H1 (cell line): ENCODE results near the gene NBAS. TPM values are rescaled to one million over a fixed set of nuclear protein-coding genes. Genes with fewer than 3 reads are reported as not detected.

Source experiments
- CTCF ChIA-PET: fragments of 300-600 bp; sonication (Branson Sonifier 250); formaldehyde crosslinking; loops from one replicate; lab custom pipeline; 2021; ENCODE audit not compliant: partially characterized antibody; lab: Charles Lee
- POLR2A ChIA-PET: fragments of 300-600 bp; sonication (Branson Sonifier 250); formaldehyde crosslinking; loops from one replicate; lab custom pipeline; 2021; ENCODE audit warnings: inconsistent platforms; ENCODE audit not compliant: partially characterized antibody; lab: Charles Lee
- DNase-seq, 2 experiments: peaks; one replicate each; pipeline versions ENCODE4 v3.0.0 to v3.0.0-alpha.2; 2010 to 2022; ENCODE audit warnings: low spot score in 2 of 2, low read depth in 1 of 2, mixed read lengths in 1 of 2
- FAIRE-seq: peaks from 2 replicates; lab custom pipeline; 2011; peaks lifted over from hg19 to GRCh38; lab: Jason Lieb, UNC
- H2AFZ ChIP-seq: 2 replicates; pipeline ENCODE4 v1.8.1; 2012; ENCODE audit warnings: low read length, inconsistent platforms
- H2AK5ac ChIP-seq: 2 replicates; pipeline ENCODE4 v1.6.1; 2013; ENCODE audit warnings: low read depth, low read length
- H2BK120ac ChIP-seq: replicated peaks from 2 replicates; pipeline ENCODE3; 2013; ENCODE audit warnings: low read depth, low read length, inconsistent platforms
- H2BK12ac ChIP-seq: 2 replicates; pipeline ENCODE4 v1.6.1; 2013; ENCODE audit warnings: low read depth, low read length
- H2BK15ac ChIP-seq: 2 replicates; pipeline ENCODE4 v1.6.1; 2013; ENCODE audit warnings: low read length
- H2BK20ac ChIP-seq: 2 replicates; pipeline ENCODE4 v1.6.1; 2013; ENCODE audit warnings: low read length
- H2BK5ac ChIP-seq: 2 replicates; pipeline ENCODE4 v1.6.1; 2013; ENCODE audit warnings: low read depth, low read length
- H3K14ac ChIP-seq: 2 replicates; pipeline ENCODE4 v1.6.1; 2013; ENCODE audit warnings: inconsistent platforms; ENCODE audit not compliant: insufficient read length
- H3K18ac ChIP-seq: 2 replicates; pipeline ENCODE4 v1.6.1; 2013; ENCODE audit warnings: low read length; ENCODE audit errors: extremely low read depth
- H3K23ac ChIP-seq: 2 replicates; pipeline ENCODE4 v1.6.1; 2013; ENCODE audit warnings: inconsistent platforms; ENCODE audit not compliant: insufficient read length
- H3K23me2 ChIP-seq: 2 replicates; pipeline ENCODE4 v1.6.1; 2013; ENCODE audit warnings: low read depth, low read length
- H3K27ac ChIP-seq: 2 replicates; pipeline ENCODE4 v1.6.1; 2011; ENCODE audit warnings: low read depth, low read length, inconsistent platforms
- H3K27me3 ChIP-seq, 4 experiments: replicated peaks in 1 of 4; 1 replicate in 1 of 4; 2 replicates in 3 of 4; pipeline versions ENCODE4 v1.6.1 to v1.8.1; 2011 to 2013; ENCODE audit warnings: low read length in 3 of 4, mild to moderate bottlenecking in 3 of 4, inconsistent platforms in 2 of 4, mixed read lengths in 2 of 4, moderate library complexity in 1 of 4; ENCODE audit not compliant: control insufficient read depth in 3 of 4, insufficient read depth in 3 of 4; ENCODE audit errors: extremely low read depth in 1 of 4
- H3K36me3 ChIP-seq, 4 experiments: 2 replicates each; pipeline versions ENCODE4 v1.6.1 to v1.8.1; 2011 to 2013; ENCODE audit warnings: mild to moderate bottlenecking in 4 of 4, low read length in 3 of 4, moderate library complexity in 2 of 4, control low read depth in 1 of 4, inconsistent platforms in 1 of 4; ENCODE audit not compliant: insufficient read depth in 4 of 4, control insufficient read depth in 2 of 4
- H3K4ac ChIP-seq: replicated peaks from 2 replicates; pipeline ENCODE3; 2013; ENCODE audit warnings: low read length, low read depth, mixed read lengths, inconsistent platforms; ENCODE audit not compliant: insufficient read length
- H3K4me1 ChIP-seq, 4 experiments: replicated peaks in 1 of 4; 1 replicate in 1 of 4; 2 replicates in 3 of 4; pipeline versions ENCODE4 v1.6.1 to v1.8.1; 2011 to 2013; ENCODE audit warnings: low read length in 3 of 4, inconsistent platforms in 2 of 4, mixed read lengths in 1 of 4; ENCODE audit not compliant: insufficient read depth in 4 of 4, control insufficient read depth in 3 of 4
- H3K4me2 ChIP-seq, 2 experiments: 2 replicates each; pipeline versions ENCODE4 v1.6.1 to v1.8.1; 2011 to 2013; ENCODE audit warnings: low read depth in 2 of 2, low read length in 2 of 2, control low read depth in 1 of 2, inconsistent platforms in 1 of 2, mild to moderate bottlenecking in 1 of 2; ENCODE audit not compliant: insufficient read depth in 1 of 2
- H3K4me3 ChIP-seq, 4 experiments: fragments of 200-600, 300-600 bp in 1 of 4; sonication (generic), shearing (Covaris generic), sonication (Bioruptor Twin) in 1 of 4; 2 replicates each; pipeline versions ENCODE4 v1.5.1 to v1.8.1; 2011 to 2016; ENCODE audit warnings: low read length in 4 of 4, low read depth in 3 of 4, control low read depth in 2 of 4, inconsistent platforms in 2 of 4, mild to moderate bottlenecking in 2 of 4, mixed read lengths in 1 of 4, moderate library complexity in 1 of 4; ENCODE audit not compliant: insufficient read depth in 2 of 4; ENCODE audit errors: extremely low read depth in 1 of 4
- H3K56ac ChIP-seq: replicated peaks from 2 replicates; pipeline ENCODE3; 2013; ENCODE audit warnings: low read depth, mild to moderate bottlenecking, mixed read lengths, low read length, inconsistent platforms; ENCODE audit not compliant: insufficient read length
- H3K79me1 ChIP-seq: 2 replicates; pipeline ENCODE4 v1.6.1; 2013; ENCODE audit warnings: low read depth, low read length, control low read depth
- H3K79me2 ChIP-seq, 2 experiments: 2 replicates each; pipeline versions ENCODE4 v1.6.1 to v1.8.1; 2012 to 2013; ENCODE audit warnings: low read length in 2 of 2, mild to moderate bottlenecking in 2 of 2, inconsistent platforms in 1 of 2; ENCODE audit not compliant: insufficient read depth in 2 of 2, control insufficient read depth in 1 of 2
- H3K9ac ChIP-seq, 4 experiments: replicated peaks in 1 of 4; 1 replicate in 1 of 4; 2 replicates in 3 of 4; pipeline versions ENCODE4 v1.6.1 to v1.8.1; 2011 to 2013; ENCODE audit warnings: low read depth in 3 of 4, low read length in 3 of 4, control low read depth in 2 of 4, mild to moderate bottlenecking in 2 of 4, moderate library complexity in 2 of 4, inconsistent platforms in 1 of 4; ENCODE audit errors: extremely low read depth in 1 of 4
- H3K9me3 ChIP-seq, 2 experiments: 2 replicates each; pipeline versions ENCODE4 v1.6.1 to v1.8.1; 2012 to 2013; ENCODE audit warnings: mild to moderate bottlenecking in 2 of 2, moderate library complexity in 2 of 2, control low read depth in 1 of 2, inconsistent platforms in 1 of 2, low read depth in 1 of 2, low read length in 1 of 2, mixed read lengths in 1 of 2; ENCODE audit not compliant: insufficient read depth in 2 of 2
- H4K20me1 ChIP-seq, 2 experiments: replicated peaks in 1 of 2; 2 replicates each; pipeline versions ENCODE3 to v1.8.1; 2011 to 2013; ENCODE audit warnings: inconsistent platforms in 2 of 2, low read length in 2 of 2, mild to moderate bottlenecking in 1 of 2; ENCODE audit not compliant: insufficient read depth in 2 of 2, control insufficient read depth in 1 of 2
- H4K5ac ChIP-seq: 2 replicates; pipeline ENCODE4 v1.6.1; 2013; ENCODE audit warnings: low read length, low read depth, mixed read lengths, inconsistent platforms; ENCODE audit not compliant: insufficient read length
- H4K8ac ChIP-seq: 2 replicates; pipeline ENCODE4 v1.8.0; 2013; ENCODE audit warnings: mild to moderate bottlenecking, moderate library complexity, low read length, inconsistent platforms; ENCODE audit not compliant: insufficient read depth; ENCODE audit errors: extremely low read depth
- H4K91ac ChIP-seq: replicated peaks from 2 replicates; pipeline ENCODE3; 2013; ENCODE audit warnings: low read length, mixed read lengths, inconsistent platforms; ENCODE audit not compliant: insufficient read length
- CBX5 ChIP-seq: fragments of 300-800, 300-1000 bp; sonication (generic); IDR thresholded peaks from 2 replicates; pipeline ENCODE4 v1.7.1; 2016; ENCODE audit warnings: antibody characterized with exemption, low read length, low read depth
- CHD2 ChIP-seq: IDR thresholded peaks from 2 replicates; pipeline ENCODE4 v1.6.1; 2012; ENCODE audit warnings: low read length, improper control_type of control experiment
- HDAC2 ChIP-seq, 2 experiments: fragments of 300-600 bp in 1 of 2; sonication (generic) in 1 of 2; IDR thresholded peaks; 2 replicates each; pipeline ENCODE4 v1.6.1; 2011 to 2012; ENCODE audit warnings: low read depth in 2 of 2, low read length in 2 of 2, mild to moderate bottlenecking in 2 of 2, moderate library complexity in 2 of 2, borderline replicate concordance in 1 of 2, inconsistent platforms in 1 of 2
- NANOG ChIP-seq: IDR thresholded peaks from 2 replicates; pipeline ENCODE4 v1.6.1; 2011; ENCODE audit warnings: low read length, low read depth, mild to moderate bottlenecking, inconsistent platforms; ENCODE audit not compliant: insufficient read depth, poor library complexity, severe bottlenecking
- RBBP5 ChIP-seq: IDR thresholded peaks from 2 replicates; pipeline ENCODE4 v1.7.1; 2012; ENCODE audit warnings: low read depth, mild to moderate bottlenecking, inconsistent platforms, low read length, moderate library complexity, borderline replicate concordance
- RXRA ChIP-seq: IDR thresholded peaks from 2 replicates; pipeline ENCODE4 v1.6.1; 2011; ENCODE audit warnings: low read depth, mild to moderate bottlenecking, low read length, moderate library complexity; ENCODE audit not compliant: insufficient read depth
- SP2 ChIP-seq: IDR thresholded peaks from 2 replicates; pipeline ENCODE4 v1.6.1; 2012; ENCODE audit warnings: mild to moderate bottlenecking, low read length, inconsistent platforms
- SRF ChIP-seq: IDR thresholded peaks from 2 replicates; pipeline ENCODE4 v1.6.1; 2011; ENCODE audit warnings: mild to moderate bottlenecking, low read depth, low read length, moderate library complexity
- WGBS, 2 experiments: shearing (Covaris generic) in 1 of 2; methylation state at CpG; one replicate each; pipeline versions ENCODE4 v1.1.6 to v1.1.7; 2013 to 2015; ENCODE audit warnings: low lambda C conversion rate in 2 of 2, mixed read lengths in 2 of 2, inconsistent platforms in 1 of 2, low coverage in 1 of 2, missing lambda C conversion rate in 1 of 2; ENCODE audit not compliant: insufficient replicate concordance in 2 of 2, insufficient coverage in 1 of 2, insufficient read length in 1 of 2; ENCODE audit errors: extremely low coverage in 1 of 2, missing lambda C conversion rate in 1 of 2; 5-methylcytosine and 5-hydroxymethylcytosine counted together
- polyA plus RNA-seq, 7 experiments: library from polyadenylated mRNA; depleted of rRNA in 3 of 7; stranded (reverse) in 5 of 7; unstranded in 2 of 7; fragments of >200 nt in 5 of 7; fragments of 200-250 nt in 2 of 7; gene quantifications; 1 replicate in 5 of 7; 2 replicates in 1 of 7; 4 replicates in 1 of 7; pipeline versions ENCODE4 v1.2.1 to v1.2.3, GENCODE V29; 2011 to 2013; ENCODE audit warnings: missing spikeins in 2 of 7, mixed read lengths in 2 of 7
- total RNA-seq: library from RNA; stranded (reverse); fragmentation: NEBNext Ultra II Directional; extraction: Animal tissue kit (Norgen Biotek cat#: 25700); gene quantifications from 2 replicates; pipeline ENCODE4 v1.2.1, GENCODE V29; 2021
- TF ChIP-seq, protein P1 (sequence below): IDR thresholded peaks from 2 replicates; pipeline ENCODE4 v1.6.1; 2011; ENCODE audit warnings: low read length, improper control_type of control experiment
- TF ChIP-seq, protein P2 (sequence below): IDR thresholded peaks from 2 replicates; pipeline ENCODE4 v1.6.1; 2012; ENCODE audit warnings: inconsistent platforms
- TF ChIP-seq, protein P3 (sequence below): IDR thresholded peaks from 2 replicates; pipeline ENCODE4 v1.6.1; 2011; ENCODE audit warnings: low read depth, mild to moderate bottlenecking, low read length; ENCODE audit not compliant: insufficient read depth

The NBAS gene
- total and polyA plus RNA-seq, 2 of the 8 experiments (the other 6 are each of a cell fraction or from before 2014, with no cell fraction given): 19.6 to 34.8 TPM

DNA sequence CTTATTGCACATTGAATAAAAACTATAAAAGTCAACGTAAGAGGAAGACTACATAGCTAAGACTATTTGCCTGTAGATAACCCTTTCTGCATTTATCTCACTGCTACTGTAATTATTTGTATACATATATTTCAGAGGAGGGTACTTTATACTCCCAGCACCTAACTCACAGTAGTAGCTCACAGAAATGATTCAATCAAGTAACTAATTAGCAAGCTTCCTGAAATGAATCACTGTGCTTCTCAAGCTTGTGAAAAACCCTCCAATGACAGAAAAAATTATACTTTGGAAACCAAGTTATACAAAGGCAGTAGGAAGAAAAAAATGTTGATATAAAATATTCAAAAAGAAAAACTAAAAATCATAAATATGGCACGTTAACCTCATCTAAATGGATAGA lies 124.9 kb downstream of the NBAS start:
- Histone ChIP-seq H3K23me2 (no peaks in the 10 kb centered on the region), H3K36me3 (no peaks in the 10 kb centered on the region), H3K23ac (no peak overlapping the region), H3K79me1 (no peaks in the 10 kb centered on the region), H4K5ac (no peak overlapping the region), H3K18ac (no peak overlapping the region), H2AK5ac (no peak overlapping the region), H3K4me2 (no peak overlapping the region), H3K9me3 (peaks cover 4 to 9% of the 10 kb centered on the region in 2 experiments; a peak in 3 of 4 replicates), H3K27me3 (no peaks in the 10 kb centered on the region), H3K27ac (no peak overlapping the region), H2BK20ac (no peak overlapping the region), H3K79me2 (no peaks in the 10 kb centered on the region), H3K4me1 (no peaks in the 10 kb centered on the region), H3K9ac (no peak overlapping the region), H2BK15ac (no peak overlapping the region), H4K20me1 (no peaks in the 10 kb centered on the region), H2AFZ (no peak overlapping the region), H4K91ac (no peak overlapping the region), H4K8ac (no peak overlapping the region), H2BK120ac (no peak overlapping the region), H3K56ac (no peak overlapping the region), H2BK5ac (no peak overlapping the region), H3K4ac (no peak overlapping the region), H3K4me3 (no peak overlapping the region), H3K14ac (no peak overlapping the region), H2BK12ac (no peak overlapping the region)
- DNase-seq (no peak), FAIRE-seq (no peak)
- 91% methylated on average over 2 of the region's 2 CpGs; no CpG with 5 or more reads in 1 of the 2 experiments for WGBS, 2 experiments
- ChIA-PET POLR2A (interaction anchor here (0.6 kb wide), 1 partner anchor 74 kb away, joined by 3 read pairs; no protein-coding TSS in a partner anchor), CTCF (interaction anchor here (1.6 kb wide), 1 partner anchor 74 kb away, joined by 4 read pairs; no protein-coding TSS in a partner anchor)
- TF ChIP-seq SRF (no peak), RBBP5 (no peak), CBX5 (no peak), CHD2 (no peak), RXRA (no peak), HDAC2 (IDR thresholded peaks at IDR 0.05; ENCODE audit: borderline replicate concordance in 1 of 2, low read depth in 2 of 2, low read length in 2 of 2) (no peak), NANOG (no peak), SP2 (no peak)
- TF ChIP-seq, protein P1, sequence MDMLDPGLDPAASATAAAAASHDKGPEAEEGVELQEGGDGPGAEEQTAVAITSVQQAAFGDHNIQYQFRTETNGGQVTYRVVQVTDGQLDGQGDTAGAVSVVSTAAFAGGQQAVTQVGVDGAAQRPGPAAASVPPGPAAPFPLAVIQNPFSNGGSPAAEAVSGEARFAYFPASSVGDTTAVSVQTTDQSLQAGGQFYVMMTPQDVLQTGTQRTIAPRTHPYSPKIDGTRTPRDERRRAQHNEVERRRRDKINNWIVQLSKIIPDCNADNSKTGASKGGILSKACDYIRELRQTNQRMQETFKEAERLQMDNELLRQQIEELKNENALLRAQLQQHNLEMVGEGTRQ: no peak
- TF ChIP-seq, protein P2, sequence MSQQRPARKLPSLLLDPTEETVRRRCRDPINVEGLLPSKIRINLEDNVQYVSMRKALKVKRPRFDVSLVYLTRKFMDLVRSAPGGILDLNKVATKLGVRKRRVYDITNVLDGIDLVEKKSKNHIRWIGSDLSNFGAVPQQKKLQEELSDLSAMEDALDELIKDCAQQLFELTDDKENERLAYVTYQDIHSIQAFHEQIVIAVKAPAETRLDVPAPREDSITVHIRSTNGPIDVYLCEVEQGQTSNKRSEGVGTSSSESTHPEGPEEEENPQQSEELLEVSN: no peak
- TF ChIP-seq, protein P3, sequence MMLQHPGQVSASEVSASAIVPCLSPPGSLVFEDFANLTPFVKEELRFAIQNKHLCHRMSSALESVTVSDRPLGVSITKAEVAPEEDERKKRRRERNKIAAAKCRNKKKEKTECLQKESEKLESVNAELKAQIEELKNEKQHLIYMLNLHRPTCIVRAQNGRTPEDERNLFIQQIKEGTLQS: no peak
